ENCODE measurements around the gene YEATS2. TPM values are rescaled to one million over a fixed set of nuclear protein-coding genes. Genes with fewer than 3 reads are reported as not detected.
"Not testable (repeated sequence)": the region's sequence is repeated elsewhere in the genome, so short reads cannot be mapped to it uniquely, and the experiment has no call there.

YEATS2 gene
- total and polyA plus RNA-seq, 2 donors from 2014 or later = 4.7 to 20.5 TPM

GRCh38 chr3:183701744-183702143 is 4.1 kb downstream of the YEATS2 start:
- DNase-seq (peak in 2 of 5 donors; percentile 40 to 47), FAIRE-seq (no peak)
- Histone ChIP-seq H3K4me1 (ENCODE audit: control insufficient read depth in 2 of 3, insufficient read depth in 2 of 3, low read depth in 1 of 3, low read length in 3 of 3) (peaks cover 0 to 9% (median 0%) of the 10 kb centered on the region in 3 donors), H3K27ac (ENCODE audit: low read depth in 2 of 2, low read length in 2 of 2) (no peak overlapping the region), H3K9ac (ENCODE audit: low read length in 3 of 3) (no peak overlapping the region), H3K4me3 (ENCODE audit: low read length in 3 of 3) (no peak overlapping the region), H3K36me3 (ENCODE audit: control insufficient read depth in 2 of 3, insufficient read depth in 3 of 3, low read length in 3 of 3) (no peaks in the 10 kb centered on the region), H3K9me3 (ENCODE audit: control insufficient read depth in 2 of 3, insufficient read depth in 1 of 3, low read length in 3 of 3) (no peaks in the 10 kb centered on the region), H3K27me3 (ENCODE audit: control insufficient read depth, insufficient read depth, low read length) (no peaks in the 10 kb centered on the region)
- no peak for TF ChIP-seq CTCF (IDR thresholded peaks at IDR 0.05; ENCODE audit: borderline replicate concordance, extremely low read depth, insufficient read depth)
- intact Hi-C loops (cut with DNase I) = no loop called here

GRCh38 chr3:183703892-183704291 is 6.3 kb downstream of the YEATS2 start:
- H3K27ac ChIP-seq (ENCODE audit: low read depth in 2 of 2, low read length in 2 of 2); H3K36me3 ChIP-seq (ENCODE audit: control insufficient read depth in 2 of 3, insufficient read depth in 3 of 3, low read length in 3 of 3); H3K4me3 ChIP-seq (ENCODE audit: low read length in 3 of 3); H3K27me3 ChIP-seq (ENCODE audit: control insufficient read depth, insufficient read depth, low read length); H3K9ac ChIP-seq (ENCODE audit: low read length in 3 of 3); intact Hi-C loops (cut with DNase I); FAIRE-seq; DNase-seq; H3K4me1 ChIP-seq (ENCODE audit: control insufficient read depth in 2 of 3, insufficient read depth in 2 of 3, low read depth in 1 of 3, low read length in 3 of 3); H3K9me3 ChIP-seq (ENCODE audit: control insufficient read depth in 2 of 3, insufficient read depth in 1 of 3, low read length in 3 of 3): not testable (repeated sequence)

GRCh38 chr3:183710231-183710630 is 12.6 kb downstream of the YEATS2 start:
- DNase-seq (no peak), FAIRE-seq (no peak)
- Histone ChIP-seq H3K36me3 (ENCODE audit: control insufficient read depth in 2 of 3, insufficient read depth in 3 of 3, low read length in 3 of 3) (no peaks in the 10 kb centered on the region), H3K9me3 (ENCODE audit: control insufficient read depth in 2 of 3, insufficient read depth in 1 of 3, low read length in 3 of 3) (no peaks in the 10 kb centered on the region), H3K27me3 (ENCODE audit: control insufficient read depth, insufficient read depth, low read length) (no peaks in the 10 kb centered on the region), H3K27ac (ENCODE audit: low read depth in 2 of 2, low read length in 2 of 2) (no peak overlapping the region), H3K9ac (ENCODE audit: low read length in 3 of 3) (no peak overlapping the region), H3K4me1 (ENCODE audit: control insufficient read depth in 2 of 3, insufficient read depth in 2 of 3, low read depth in 1 of 3, low read length in 3 of 3) (no peaks in the 10 kb centered on the region), H3K4me3 (ENCODE audit: low read length in 3 of 3) (no peak overlapping the region)
- intact Hi-C loops (cut with DNase I) = no loop called here
- TF ChIP-seq CTCF (IDR thresholded peaks at IDR 0.05; ENCODE audit: borderline replicate concordance, extremely low read depth, insufficient read depth) = no peak

GRCh38 chr3:183711516-183711915 is 13.9 kb downstream of the YEATS2 start:
- Histone ChIP-seq H3K4me1 (ENCODE audit: control insufficient read depth in 2 of 3, insufficient read depth in 2 of 3, low read depth in 1 of 3, low read length in 3 of 3) (no peaks in the 10 kb centered on the region), H3K27me3 (ENCODE audit: control insufficient read depth, insufficient read depth, low read length) (no peaks in the 10 kb centered on the region), H3K9ac (ENCODE audit: low read length in 3 of 3) (no peak overlapping the region), H3K4me3 (ENCODE audit: low read length in 3 of 3) (no peak overlapping the region), H3K9me3 (ENCODE audit: control insufficient read depth in 2 of 3, insufficient read depth in 1 of 3, low read length in 3 of 3) (no peaks in the 10 kb centered on the region), H3K36me3 (ENCODE audit: control insufficient read depth in 2 of 3, insufficient read depth in 3 of 3, low read length in 3 of 3) (no peaks in the 10 kb centered on the region), H3K27ac (ENCODE audit: low read depth in 2 of 2, low read length in 2 of 2) (no peak overlapping the region)
- TF ChIP-seq CTCF (IDR thresholded peaks at IDR 0.05; ENCODE audit: borderline replicate concordance, extremely low read depth, insufficient read depth) = no peak
- DNase-seq = no peak
- intact Hi-C loops (cut with DNase I) = no loop called here
- no peak for FAIRE-seq

All from kidney (tissue), 14 donors.